Activated naive CD4-positive, alpha-beta T cell (primary cell): ENCODE results near the gene FNDC3B.

Experiments used
- DNase-seq, 4 experiments: peaks; one replicate each; lab custom pipeline; 2025; lab: John Stamatoyannopoulos, UW

Gene FNDC3B

DNA sequence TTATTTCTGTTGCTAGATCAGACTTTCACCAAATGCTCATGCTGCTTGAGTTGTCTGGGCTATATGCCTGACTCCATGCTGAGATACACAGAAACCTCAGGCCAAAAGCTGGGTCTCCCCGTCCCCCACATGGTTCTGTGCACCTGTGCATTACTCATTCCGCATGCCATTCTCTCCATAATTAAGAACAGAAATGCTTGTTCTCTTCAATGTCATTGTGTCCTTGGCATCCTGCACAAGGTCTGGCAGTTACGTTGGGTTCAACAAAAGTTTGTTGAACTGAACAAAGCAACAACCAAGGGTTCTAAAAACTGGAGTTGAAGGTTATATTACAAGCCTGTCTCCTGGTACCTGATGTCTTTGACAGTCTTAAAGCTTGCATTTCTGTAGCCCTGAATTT lies 177.5 kb downstream of the FNDC3B start:
- no peak for DNase-seq

DNA sequence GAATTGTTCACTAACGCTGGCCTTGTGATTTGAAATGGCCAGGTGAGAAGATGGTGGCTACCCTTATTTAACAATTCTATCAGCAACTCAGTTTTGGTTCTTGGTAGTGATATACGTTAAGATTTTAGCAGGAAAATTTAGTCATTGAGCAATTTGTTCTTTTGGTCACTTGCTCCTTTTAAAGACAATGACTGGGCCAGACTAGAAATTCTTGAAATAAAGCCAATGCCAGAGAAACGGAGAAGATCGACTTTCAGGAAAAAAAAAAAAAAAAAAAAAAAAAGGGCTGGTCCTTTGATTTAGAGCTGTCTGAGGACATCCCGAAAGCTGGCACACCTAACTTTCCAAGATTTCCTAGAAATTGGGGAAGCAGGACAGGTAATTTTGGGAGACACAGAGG lies 178.5 kb downstream of the FNDC3B start:
- DNase-seq = no peak

DNA sequence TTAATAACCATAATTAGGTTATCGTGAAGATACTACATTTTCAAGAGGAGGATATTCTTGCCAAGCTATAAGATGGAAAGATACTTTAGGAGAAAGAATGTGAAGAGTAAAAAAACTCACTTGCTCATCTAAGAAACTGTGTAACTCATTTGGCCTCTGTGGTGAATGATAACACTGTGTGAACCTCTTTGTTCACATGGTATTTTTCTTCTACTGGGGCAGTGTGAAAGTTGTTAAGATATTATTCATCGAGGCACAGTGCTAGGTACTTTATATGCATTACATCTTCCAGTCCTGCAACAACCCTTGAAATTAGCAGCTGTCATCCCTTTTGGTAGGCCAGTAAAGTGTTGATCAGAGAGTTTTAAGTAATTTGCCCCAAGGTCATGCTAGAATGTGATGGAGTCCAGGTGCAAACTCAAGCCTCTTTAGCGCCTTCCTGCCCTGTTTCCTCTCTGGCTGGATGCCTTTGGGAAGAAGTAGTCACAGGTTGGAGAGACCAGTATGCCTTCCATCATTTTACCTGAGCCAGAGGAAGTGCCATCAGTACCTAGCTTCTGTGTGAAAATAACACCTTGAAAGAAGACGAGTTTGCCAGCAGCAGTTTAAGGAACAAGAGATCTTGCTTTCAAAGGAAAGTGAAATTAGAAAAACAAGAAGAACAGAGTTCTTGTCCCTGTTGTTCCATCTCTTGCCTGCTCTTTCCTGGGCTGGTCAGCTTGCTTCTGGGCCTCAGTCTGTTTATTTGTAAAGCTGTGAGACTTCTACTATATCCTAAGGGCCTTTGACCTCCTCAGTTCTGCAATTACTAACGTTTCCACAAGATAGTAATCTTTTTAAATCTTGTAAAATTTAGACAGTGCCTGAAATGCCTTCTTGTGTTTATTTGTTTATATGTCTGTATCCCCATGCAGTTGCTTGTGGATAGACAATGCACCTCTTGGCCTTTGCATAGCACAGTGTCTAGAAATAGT lies 179.3 kb downstream of the FNDC3B start:
- no peak for DNase-seq

DNA sequence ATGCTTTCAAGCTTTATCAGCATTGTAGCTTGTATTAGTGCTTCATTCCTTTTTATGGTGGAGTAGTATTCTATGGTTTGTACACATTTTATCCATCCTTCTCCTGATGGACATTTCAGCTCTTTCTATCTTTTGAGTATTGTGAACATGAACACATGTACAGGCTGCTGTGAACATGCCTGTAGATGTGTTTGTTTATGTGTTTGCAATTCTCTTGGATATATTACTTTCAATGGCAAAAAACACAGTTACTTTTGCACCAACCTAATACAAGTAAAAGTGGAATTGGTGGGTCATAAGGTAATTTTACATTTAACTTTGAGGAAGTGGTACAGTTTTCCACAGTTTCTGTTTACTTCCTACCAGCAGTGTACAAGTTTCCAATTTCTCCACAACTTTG lies 180.4 kb downstream of the FNDC3B start:
- no peak for DNase-seq

DNA sequence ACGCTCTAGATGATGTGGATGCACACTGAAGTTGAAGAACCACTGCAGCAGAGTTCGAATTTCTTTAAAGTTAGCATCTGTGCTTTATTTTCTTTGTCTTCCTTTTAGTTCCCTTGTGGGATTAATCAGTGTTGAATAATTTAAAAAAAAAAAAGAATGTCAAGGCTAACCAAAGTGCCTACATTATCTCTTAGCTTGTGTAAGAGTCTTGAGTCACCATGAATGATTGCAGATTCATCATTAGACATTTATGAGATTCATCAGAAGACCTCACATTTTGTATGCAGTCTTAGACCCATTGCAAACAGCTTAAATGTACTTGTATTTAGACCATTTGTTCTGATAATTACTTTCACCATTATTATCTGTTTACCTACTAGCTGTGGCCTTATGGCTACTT lies 182.2 kb downstream of the FNDC3B start:
- DNase-seq = no peak

DNA sequence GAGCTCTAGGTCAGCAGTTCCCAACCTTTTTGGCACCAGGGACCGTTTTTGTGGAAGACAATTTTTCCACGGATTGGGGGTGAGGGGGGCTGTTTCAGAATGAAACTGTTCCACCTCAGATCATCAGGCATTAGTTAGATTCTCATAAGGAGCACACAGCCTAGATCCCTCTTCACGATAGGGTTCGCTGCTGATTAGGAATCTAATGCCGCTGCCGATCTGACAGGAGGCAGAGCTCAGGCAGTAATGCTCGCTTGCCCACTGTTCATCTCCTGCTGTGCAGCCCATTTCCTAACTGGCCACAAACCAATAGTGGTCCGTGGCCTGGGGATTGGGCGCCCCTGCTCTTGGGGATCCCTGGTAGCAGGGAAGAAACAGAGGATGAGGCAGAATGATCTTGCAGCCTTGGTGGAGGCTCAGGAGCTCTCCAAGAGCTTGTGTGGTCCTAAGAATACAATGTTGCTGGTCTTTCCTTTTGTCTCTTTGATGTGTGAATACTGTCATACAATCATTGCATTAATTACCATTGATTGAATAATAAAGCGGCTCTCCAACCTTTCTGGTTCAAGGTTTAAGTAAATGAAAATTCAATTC lies 183.2 kb downstream of the FNDC3B start:
- DNase-seq = no peak

DNA sequence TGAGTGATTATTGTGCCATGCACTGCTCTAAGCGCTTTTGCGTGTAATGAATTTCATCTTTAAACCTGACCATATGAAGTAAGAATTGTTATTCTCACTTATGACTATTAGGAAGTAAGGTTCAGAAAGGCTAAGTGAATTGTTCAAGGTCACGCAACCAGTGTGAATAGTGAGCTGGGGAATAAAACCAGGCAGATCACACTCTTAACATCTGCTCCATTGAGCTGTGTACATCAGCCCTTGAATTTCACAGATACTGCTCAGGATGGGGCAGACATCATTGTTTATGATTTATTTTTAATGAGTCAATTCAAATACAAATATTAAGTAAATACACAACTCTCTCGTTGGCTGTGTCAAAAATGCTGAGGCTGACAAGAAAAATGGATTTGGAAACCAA lies 184.5 kb downstream of the FNDC3B start:
- DNase-seq = no peak

DNA sequence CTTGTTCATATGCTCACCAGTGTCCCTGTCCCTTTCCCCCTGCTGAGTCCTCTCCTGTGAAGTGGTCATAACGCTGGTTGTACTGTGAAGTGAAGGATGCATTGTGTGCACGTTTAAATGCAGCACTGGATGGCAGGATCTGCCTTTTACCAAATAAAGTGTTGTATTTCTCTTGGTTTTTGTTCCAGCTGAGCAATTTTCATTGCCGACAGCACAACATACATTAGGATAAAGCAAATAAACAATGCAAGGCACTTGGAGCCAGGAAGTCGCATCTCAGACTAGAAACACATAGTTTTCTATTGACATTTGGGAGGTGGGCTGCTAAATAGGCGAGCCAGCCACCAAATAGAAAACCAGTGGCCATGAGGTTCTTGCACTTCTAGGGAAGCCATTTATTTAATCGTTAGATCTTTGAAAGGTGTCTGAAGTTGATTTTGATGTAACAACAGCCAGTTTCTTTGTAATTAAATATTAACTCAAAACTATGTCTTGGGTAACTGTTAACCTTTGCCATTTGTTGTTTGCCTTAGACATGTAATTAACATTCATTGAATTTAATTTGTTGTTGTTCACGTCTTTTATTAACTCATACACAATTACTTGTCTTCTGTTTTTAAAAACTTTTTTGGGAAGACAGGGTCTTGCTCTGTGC lies 185.3 kb downstream of the FNDC3B start:
- DNase-seq = no peak

DNA sequence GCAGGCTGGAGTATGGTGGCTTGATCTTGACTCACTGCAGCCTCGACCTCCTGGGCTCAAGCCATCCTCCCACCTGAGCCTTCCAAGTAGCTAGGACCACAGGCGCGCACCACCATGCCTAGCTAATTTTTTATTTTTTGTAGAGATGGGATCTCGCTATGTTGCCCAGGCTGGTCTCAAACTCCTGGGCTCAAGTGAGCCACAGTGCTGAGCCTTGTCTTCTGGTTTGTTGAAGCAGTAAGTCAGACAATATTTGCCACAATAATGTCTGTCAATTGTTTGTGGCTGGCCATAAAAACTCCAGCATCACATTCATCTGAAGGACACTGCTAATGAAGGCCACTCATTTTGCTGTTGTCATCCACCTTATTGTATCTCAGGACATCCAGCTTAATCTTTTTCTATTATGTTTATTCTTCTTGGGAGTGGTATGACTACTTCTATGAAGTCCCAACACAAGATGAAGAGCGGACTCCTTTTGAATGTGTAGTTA lies 185.9 kb downstream of the FNDC3B start:
- DNase-seq = no peak

DNA sequence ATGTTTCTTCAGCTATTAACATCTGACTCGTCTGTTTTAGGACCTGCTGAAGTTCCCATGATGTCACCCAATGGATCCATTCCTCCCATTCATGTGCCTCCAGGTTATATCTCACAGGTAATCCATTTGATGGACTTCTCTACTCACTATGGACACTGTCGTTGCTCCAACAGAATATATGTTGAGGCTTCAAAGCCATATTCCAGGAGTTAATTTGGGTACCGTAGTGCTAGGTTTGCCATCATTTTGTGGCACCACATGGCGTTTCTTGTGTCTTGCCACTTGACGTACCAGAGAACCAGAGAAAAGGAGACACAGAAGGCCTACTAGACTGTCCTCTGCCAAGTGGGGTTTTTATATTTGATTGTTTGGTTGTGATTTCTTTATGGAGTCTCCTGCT lies 187.5 kb downstream of the FNDC3B start:
- no peak for DNase-seq

DNA sequence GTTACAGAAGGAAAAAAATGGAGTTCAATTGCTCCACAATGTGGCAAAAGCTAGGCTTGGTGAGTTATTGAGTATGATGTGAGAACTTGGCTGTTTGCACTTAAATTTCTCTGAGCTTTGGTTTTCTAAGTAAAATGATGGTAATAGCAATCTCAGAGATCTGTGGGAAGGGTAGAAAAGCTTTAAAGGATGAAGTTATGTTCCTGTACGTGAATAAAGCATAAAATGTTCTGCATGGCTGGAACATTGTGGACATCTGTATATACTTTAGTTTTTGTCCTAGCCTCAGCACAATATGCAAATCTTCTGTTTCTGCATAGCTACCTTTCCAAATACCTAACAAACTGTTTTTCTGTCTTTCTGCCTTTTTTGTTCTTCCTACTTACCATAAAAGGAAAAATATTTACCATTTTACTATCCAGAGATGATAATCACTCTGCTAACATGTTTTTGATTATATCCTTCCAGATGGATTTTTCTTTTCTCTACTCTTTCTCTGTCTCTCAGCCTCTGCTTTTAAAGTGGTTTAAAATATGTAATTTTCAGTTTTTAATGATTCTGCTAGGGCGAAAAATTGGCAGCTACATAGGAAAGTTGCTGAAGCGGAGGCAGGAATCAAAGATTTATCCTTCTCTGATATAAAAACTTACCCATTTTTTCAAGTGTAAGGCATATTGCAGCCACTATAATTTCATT lies 188.1 kb downstream of the FNDC3B start:
- no peak for DNase-seq

DNA sequence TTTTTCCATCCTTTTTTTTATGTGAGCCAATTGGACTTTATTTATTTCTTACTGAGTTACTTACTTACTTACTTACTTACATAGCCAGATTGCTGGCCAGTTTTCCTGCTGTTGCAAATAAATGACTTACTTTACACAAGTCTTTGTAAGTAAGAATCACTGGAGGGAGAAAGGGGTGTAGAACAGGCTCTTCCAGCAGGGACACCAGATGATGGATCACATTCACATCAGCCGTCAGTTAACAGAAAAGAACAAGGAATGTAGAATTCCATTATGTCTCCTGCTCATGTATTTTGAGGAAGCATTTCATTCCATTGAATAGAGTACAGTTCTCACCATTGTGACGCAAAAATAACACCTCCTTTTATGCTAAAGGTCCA lies 188.6 kb downstream of the FNDC3B start:
- no peak for DNase-seq

DNA sequence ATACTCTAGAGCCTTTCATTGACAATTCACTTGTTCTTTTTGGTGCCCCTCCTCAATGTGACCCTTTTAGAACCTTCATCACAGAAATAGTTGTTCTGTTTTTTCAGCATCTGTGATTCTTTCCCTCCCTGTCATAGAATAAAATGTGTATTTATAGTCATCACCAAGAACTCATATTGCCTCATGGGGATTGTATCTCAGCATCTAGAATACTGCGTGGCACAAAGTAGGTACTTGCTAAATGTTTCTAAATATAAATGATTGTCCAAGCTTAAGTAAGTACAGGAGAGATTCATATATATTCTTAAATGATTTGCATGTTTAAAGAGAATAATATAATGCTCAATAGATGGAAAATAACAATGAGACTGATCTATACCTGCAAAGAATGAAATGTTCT lies 190.1 kb downstream of the FNDC3B start:
- no peak for DNase-seq

DNA sequence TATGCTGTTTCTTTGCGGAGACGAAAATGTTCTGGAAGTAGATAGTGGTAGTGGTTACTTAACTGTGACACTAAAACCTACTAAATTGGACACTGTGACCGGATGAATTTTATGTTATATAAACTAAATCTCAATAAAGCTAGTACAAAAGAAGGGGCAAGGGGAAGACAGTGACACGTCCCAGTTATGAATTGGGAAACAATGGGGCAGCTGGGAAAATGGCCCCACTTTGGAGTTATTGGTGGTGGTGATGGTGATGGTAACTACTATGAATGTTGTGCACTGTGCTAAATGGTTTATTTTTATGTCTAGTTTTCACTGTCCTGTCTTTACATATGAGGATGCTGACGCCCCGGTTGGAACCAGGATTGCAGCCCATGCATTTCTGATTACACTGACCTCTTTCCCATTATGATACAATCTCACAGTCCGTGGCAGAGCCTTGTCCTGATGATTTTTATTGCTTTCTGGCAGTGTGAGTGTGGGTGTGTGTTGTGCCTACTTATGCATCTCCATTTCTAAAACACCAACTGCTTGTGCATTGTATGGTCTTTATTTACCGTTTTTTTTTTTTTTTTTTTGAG lies 192.0 kb downstream of the FNDC3B start:
- DNase-seq = no peak

DNA sequence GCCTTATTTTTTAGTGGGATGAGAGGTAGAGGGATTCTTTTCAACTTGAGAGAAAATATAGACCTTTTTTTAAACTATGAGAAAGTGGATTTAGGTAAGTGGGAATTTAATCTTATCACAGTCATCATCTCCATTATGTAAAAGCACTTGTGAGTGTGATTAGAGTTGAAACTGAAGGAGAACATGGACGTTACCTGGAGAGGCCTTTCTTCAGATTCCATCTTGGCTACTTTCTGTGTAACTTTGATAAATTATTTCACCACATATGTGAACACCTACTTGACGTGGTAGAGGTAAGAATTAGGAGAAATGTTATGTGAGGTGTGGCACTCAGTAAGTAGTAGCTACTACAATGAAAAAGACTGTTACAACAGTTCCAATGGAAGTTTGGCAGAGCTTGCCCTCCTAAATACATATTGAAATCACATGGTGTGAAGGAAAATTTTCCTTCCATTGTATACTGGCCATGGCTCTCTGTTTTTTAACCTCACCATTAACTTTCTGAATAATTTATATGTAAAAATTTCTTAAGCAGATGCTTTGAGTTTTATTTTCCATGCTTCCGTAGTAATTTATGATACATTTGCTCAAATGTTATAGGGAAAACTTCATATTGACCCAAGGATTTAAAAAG lies 193.3 kb downstream of the FNDC3B start:
- no peak for DNase-seq

DNA sequence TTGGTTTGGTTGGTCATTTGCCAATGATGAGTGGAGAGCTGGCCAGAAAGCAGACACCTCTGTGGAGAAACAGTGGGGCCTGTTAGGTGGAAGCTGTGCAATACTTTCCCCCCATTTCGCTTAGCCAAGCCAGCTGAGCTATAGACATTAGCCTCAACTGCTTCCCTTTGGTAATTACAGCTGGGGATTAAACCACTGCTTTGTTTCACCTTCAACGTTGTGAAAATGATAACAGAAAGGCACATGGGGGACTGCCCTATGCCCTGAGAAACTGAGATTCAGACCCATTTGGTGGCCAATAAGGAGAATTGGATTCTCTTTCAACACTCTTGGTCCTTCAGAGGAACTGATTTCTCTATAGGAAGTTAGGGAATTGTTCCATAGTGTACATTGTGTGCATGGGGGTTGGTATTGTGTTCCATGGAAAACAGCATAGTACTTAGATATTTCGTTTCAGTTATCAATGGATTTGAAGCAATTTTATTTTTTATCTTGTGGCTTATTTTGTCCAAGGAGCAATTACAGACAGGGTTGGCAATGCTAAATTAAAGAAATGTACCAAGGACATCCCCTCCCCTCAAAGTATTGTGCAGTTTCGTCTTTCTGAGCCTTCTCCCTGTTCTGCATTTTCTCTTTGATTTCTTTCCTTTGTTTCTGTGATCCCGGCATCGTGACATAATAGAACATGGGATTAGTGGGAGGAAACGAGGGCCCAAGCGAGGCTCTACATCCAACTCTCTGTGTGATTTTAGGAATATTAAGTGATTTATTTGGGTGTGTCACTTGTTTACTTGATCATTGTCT lies 194.3 kb downstream of the FNDC3B start:
- DNase-seq = no peak

DNA sequence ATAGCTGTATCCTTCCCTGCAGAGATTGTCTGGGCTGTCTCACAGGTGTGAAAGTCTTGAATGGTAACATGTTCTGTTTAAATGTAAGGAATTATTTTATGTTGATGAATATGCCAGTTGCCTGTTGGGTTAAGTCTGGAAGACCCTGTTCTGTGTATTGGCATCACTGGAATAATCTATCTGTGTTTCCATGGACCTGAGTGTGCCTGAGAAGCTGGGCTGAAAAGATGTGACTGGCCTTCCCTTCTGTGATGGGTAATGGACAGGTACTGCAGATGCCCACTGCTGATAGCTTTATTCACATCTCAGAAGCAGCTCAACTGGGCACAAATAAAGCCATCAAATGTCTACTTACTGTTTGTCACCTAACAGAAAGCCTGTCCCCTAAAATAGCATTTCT lies 196.3 kb downstream of the FNDC3B start:
- no peak for DNase-seq

DNA sequence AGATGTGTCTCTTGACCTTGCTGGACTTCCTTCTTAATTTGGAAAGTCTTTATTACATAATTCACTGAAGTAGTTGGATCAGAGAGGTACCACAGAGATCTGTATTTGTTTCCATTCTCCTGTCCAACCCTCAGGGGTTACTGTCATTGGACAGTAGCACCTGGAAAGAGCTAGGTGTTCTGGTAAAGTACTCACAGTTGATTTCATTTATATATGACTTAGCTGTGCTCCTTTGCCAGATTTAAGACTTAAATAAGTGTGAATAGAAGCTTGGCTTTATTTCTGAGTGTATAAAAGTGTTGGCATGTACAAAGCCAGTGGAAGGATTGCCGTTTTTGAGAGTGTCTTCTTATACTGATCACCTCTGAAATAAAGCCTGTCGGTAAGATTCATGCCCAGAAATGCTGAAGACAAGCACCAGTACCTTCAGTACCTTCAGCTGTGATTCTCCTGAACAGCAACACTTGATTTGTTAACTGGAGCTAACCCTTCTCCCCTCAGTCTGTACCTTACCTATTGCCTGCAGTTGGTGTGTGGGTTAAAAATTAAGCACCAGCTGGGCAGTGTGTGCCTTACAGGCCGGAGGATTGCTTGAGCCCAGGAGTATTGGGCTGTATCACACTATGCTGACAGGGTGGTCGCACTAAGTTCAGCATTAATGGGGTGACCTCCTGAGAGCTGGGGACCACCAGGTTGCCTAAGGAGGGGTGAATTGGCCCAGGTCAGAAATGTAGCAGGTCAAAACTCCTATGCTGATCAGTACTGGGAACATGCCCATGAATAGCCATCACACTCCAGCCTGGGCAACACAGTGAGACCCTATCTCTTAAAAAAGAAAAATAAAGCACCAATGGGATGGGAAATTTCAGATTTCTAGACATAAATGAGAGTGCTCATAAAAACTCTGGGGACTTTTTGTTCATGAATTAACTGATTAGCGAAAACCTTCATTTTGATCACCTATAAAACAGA lies 197.7 kb downstream of the FNDC3B start:
- DNase-seq = no peak

DNA sequence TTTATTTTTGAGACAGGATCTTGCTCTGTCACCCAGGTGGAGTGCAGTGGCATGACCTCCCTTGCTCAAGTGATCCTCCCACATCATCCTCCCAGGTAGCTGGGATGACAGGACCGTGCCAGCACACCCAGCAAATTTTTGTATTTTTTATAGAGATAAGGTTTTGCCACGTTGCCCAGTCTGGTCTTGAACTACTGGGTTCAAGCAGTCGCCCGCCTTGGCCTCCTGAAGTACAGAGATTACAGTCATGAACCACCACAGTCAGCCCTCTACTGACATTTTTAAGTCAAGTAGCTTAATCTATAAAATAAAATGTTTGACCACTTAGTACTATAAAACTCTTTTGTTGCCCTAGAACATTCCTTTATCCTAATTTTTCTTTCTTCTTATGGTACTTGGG lies 198.8 kb downstream of the FNDC3B start:
- no peak for DNase-seq
